H9 (cell line): ENCODE results near the gene CCR4. TPM values are rescaled to one million over a fixed set of nuclear protein-coding genes. Genes with fewer than 3 reads are reported as not detected.

Experiments
- DNase-seq: peaks from one replicate; pipeline ENCODE4 v3.0.0-alpha.2; 2017
- H2AFZ ChIP-seq: one replicate; pipeline ENCODE4 v1.6.1; 2013; ENCODE audit warnings: mild to moderate bottlenecking, low read length, control low read depth, moderate library complexity
- H2AK5ac ChIP-seq: 2 replicates; pipeline ENCODE4 v1.6.1; 2013; ENCODE audit warnings: low read length, control low read depth, mixed read lengths; ENCODE audit not compliant: insufficient read length
- H2BK120ac ChIP-seq: one replicate; pipeline ENCODE4 v1.6.1; 2013; ENCODE audit warnings: low read depth, mild to moderate bottlenecking, low read length, control low read depth, inconsistent platforms; ENCODE audit not compliant: poor library complexity, severe bottlenecking
- H2BK12ac ChIP-seq: 2 replicates; pipeline ENCODE4 v1.6.1; 2013; ENCODE audit warnings: low read length, control low read depth, mixed read lengths, low read depth; ENCODE audit not compliant: insufficient read length
- H2BK15ac ChIP-seq: 2 replicates; pipeline ENCODE4 v1.6.1; 2013; ENCODE audit warnings: low read depth, low read length, control low read depth
- H2BK20ac ChIP-seq: one replicate; pipeline ENCODE4 v1.6.1; 2013; ENCODE audit warnings: low read depth, mild to moderate bottlenecking, low read length, control low read depth, inconsistent platforms; ENCODE audit not compliant: poor library complexity, severe bottlenecking
- H2BK5ac ChIP-seq: 2 replicates; pipeline ENCODE4 v1.6.1; 2013; ENCODE audit warnings: low read length, control low read depth, mixed read lengths; ENCODE audit not compliant: insufficient read length
- H3K14ac ChIP-seq: 2 replicates; pipeline ENCODE4 v1.6.1; 2013; ENCODE audit warnings: low read length, control low read depth; ENCODE audit not compliant: insufficient read depth
- H3K18ac ChIP-seq: 2 replicates; pipeline ENCODE4 v1.6.1; 2013; ENCODE audit warnings: low read depth, mild to moderate bottlenecking, mixed read lengths, low read length, control low read depth; ENCODE audit not compliant: insufficient read length
- H3K23ac ChIP-seq: 2 replicates; pipeline ENCODE4 v1.6.1; 2013; ENCODE audit warnings: low read length, control low read depth, mixed read lengths, low read depth; ENCODE audit not compliant: insufficient read length
- H3K23me2 ChIP-seq: 2 replicates; pipeline ENCODE4 v1.6.1; 2013; ENCODE audit warnings: low read depth, mild to moderate bottlenecking, mixed read lengths, low read length, control low read depth; ENCODE audit not compliant: insufficient read length, poor library complexity, severe bottlenecking
- H3K27ac ChIP-seq: 2 replicates; pipeline ENCODE4 v1.5.1; 2013; ENCODE audit warnings: low read length, control low read depth, mixed read lengths, low read depth; ENCODE audit not compliant: insufficient read length
- H3K27me3 ChIP-seq: 2 replicates; pipeline ENCODE4 v1.6.1; 2013; ENCODE audit warnings: low read length, control low read depth, inconsistent platforms; ENCODE audit not compliant: insufficient read depth
- H3K4ac ChIP-seq: 2 replicates; pipeline ENCODE4 v1.6.1; 2013; ENCODE audit warnings: low read depth, mild to moderate bottlenecking, control low read depth, inconsistent platforms, low read length, moderate library complexity
- H3K4me1 ChIP-seq: 2 replicates; pipeline ENCODE4 v1.6.1; 2013; ENCODE audit warnings: low read length, control low read depth, inconsistent platforms; ENCODE audit not compliant: insufficient read depth
- H3K4me2 ChIP-seq: 2 replicates; pipeline ENCODE4 v1.6.1; 2013; ENCODE audit warnings: low read length, control low read depth, mixed read lengths; ENCODE audit not compliant: insufficient read length, insufficient read depth
- H3K56ac ChIP-seq: 2 replicates; pipeline ENCODE4 v1.6.1; 2013; ENCODE audit warnings: low read depth, mild to moderate bottlenecking, mixed read lengths, low read length, control low read depth; ENCODE audit not compliant: insufficient read length
- H3K79me1 ChIP-seq: 2 replicates; pipeline ENCODE4 v1.6.1; 2013; ENCODE audit warnings: low read depth, mild to moderate bottlenecking, moderate library complexity, low read length, control low read depth, inconsistent platforms; ENCODE audit not compliant: insufficient read depth, poor library complexity, severe bottlenecking
- H3K79me2 ChIP-seq: 2 replicates; pipeline ENCODE4 v1.6.1; 2013; ENCODE audit warnings: low read length, control low read depth, inconsistent platforms; ENCODE audit not compliant: insufficient read depth
- H3K9ac ChIP-seq: 2 replicates; pipeline ENCODE4 v1.6.1; 2013; ENCODE audit warnings: low read length, control low read depth, mixed read lengths; ENCODE audit not compliant: insufficient read length; ENCODE audit errors: extremely low read depth
- H3K9me3 ChIP-seq: one replicate; pipeline ENCODE4 v1.6.1; 2013; ENCODE audit warnings: low read depth, low read length, inconsistent platforms; ENCODE audit not compliant: control insufficient read depth
- H3T11ph ChIP-seq: one replicate; pipeline ENCODE4 v1.6.1; 2013; ENCODE audit warnings: mild to moderate bottlenecking, low read length, control low read depth, inconsistent platforms
- H4K20me1 ChIP-seq: one replicate; pipeline ENCODE4 v1.6.1; 2013; ENCODE audit not compliant: control insufficient read depth, insufficient read length, insufficient read depth
- H4K5ac ChIP-seq: 2 replicates; pipeline ENCODE4 v1.6.1; 2013; ENCODE audit warnings: low read depth, mild to moderate bottlenecking, mixed read lengths, low read length, control low read depth; ENCODE audit not compliant: insufficient read length
- H4K8ac ChIP-seq: replicated peaks from 2 replicates; pipeline ENCODE4 v1.6.1; 2013; ENCODE audit warnings: low read length, control low read depth, mixed read lengths, low read depth; ENCODE audit not compliant: insufficient read length
- H4K91ac ChIP-seq: 2 replicates; pipeline ENCODE4 v1.6.1; 2013; ENCODE audit warnings: low read depth, mild to moderate bottlenecking, moderate library complexity, mixed read lengths, low read length, control low read depth; ENCODE audit not compliant: insufficient read length
- H3K27ac Mint-ChIP-seq, 3 experiments: 2 replicates in 2 of 3; 3 replicates in 1 of 3; pipeline ENCODE4 v1.8.0; 2020 to 2021; ENCODE audit warnings: mixed read lengths in 3 of 3, mild to moderate bottlenecking in 1 of 3, moderate library complexity in 1 of 3
- H3K27me3 Mint-ChIP-seq: 2 replicates; pipeline ENCODE4 v1.8.0; 2021; ENCODE audit warnings: low read depth, mild to moderate bottlenecking, moderate library complexity, mixed read lengths
- H3K36me3 Mint-ChIP-seq, 3 experiments: 2 replicates in 2 of 3; 3 replicates in 1 of 3; pipeline ENCODE4 v1.8.0; 2020 to 2021; ENCODE audit warnings: low read depth in 3 of 3, mixed read lengths in 3 of 3; ENCODE audit not compliant: insufficient read depth in 1 of 3
- H3K4me1 Mint-ChIP-seq, 2 experiments: 2 replicates each; pipeline ENCODE4 v1.8.0; 2020; ENCODE audit warnings: mixed read lengths in 2 of 2
- H3K4me3 Mint-ChIP-seq, 2 experiments: 2 replicates in 1 of 2; 3 replicates in 1 of 2; pipeline ENCODE4 v1.8.0; 2020 to 2021; ENCODE audit warnings: mild to moderate bottlenecking in 2 of 2, mixed read lengths in 2 of 2, moderate library complexity in 1 of 2
- H3K9me3 Mint-ChIP-seq, 2 experiments: 2 replicates in 1 of 2; 3 replicates in 1 of 2; pipeline ENCODE4 v1.8.0; 2020; ENCODE audit warnings: mild to moderate bottlenecking in 2 of 2, mixed read lengths in 2 of 2, moderate library complexity in 1 of 2
- WGBS: extraction: QIAGEN DNeasy Blood & Tissue Kit; methylation state at CpG from one replicate; pipeline ENCODE4 v1.1.7; 2013; ENCODE audit warnings: missing lambda C conversion rate, low lambda C conversion rate, mixed read lengths; ENCODE audit not compliant: insufficient read length; ENCODE audit errors: extremely low coverage; 5-methylcytosine and 5-hydroxymethylcytosine counted together
- total RNA-seq: library from RNA; stranded (reverse); gene quantifications from 2 replicates; pipeline ENCODE4 v1.2.1, GENCODE V29; 2021
- TF ChIP-seq, protein P1 (sequence below): fragments of 200-600 bp; sonication (generic); conservative IDR thresholded peaks from 3 replicates; pipeline ENCODE4 v1.8.0; 2021; ENCODE audit warnings: antibody characterized with exemption, mild to moderate bottlenecking

The CCR4 gene
- total RNA-seq, 1 experiment from 2014 or later = 0.07 TPM

DNA sequence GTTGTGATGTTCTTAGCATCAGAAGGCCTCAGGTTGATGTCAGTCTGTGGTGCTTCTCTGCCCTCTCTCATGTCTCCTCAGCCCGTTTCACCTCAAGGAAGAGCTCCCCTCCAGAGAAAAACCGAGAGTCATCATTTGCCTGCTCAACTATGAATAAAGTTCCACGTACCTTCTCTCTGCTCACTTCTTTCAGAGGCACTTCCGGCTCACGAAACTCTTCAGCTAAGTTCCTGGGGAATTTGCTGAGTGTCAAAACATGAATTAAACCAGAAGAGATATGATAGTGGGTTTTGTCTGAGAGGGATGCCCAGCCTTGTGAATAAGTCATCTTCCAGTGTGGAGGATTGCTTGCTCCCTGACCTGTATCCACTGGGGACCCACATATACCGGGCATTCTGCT lies 37.7 kb downstream of the CCR4 start:
- Mint-ChIP-seq H3K27me3 (no peaks in the 10 kb centered on the region), H3K36me3 (no peaks in the 10 kb centered on the region), H3K9me3 (no peaks in the 10 kb centered on the region), H3K4me1 (no peaks in the 10 kb centered on the region), H3K27ac (no peak overlapping the region), H3K4me3 (no peak overlapping the region)
- no peaks in the 10 kb centered on the region for H3K9me3 ChIP-seq
- no peak overlapping the region for H2AFZ ChIP-seq
- H4K8ac ChIP-seq = no peak overlapping the region
- no peaks in the 10 kb centered on the region for H3K4me1 ChIP-seq
- H2AK5ac ChIP-seq = no peak overlapping the region
- H3K27ac ChIP-seq = no peak overlapping the region
- no peak overlapping the region for H2BK20ac ChIP-seq
- no peak overlapping the region for H3K9ac ChIP-seq
- H4K91ac ChIP-seq = no peak overlapping the region
- no peak overlapping the region for H2BK12ac ChIP-seq
- H2BK120ac ChIP-seq = no peak overlapping the region
- H4K20me1 ChIP-seq = no peaks in the 10 kb centered on the region
- H3K79me1 ChIP-seq = no peaks in the 10 kb centered on the region
- H3K14ac ChIP-seq = no peak overlapping the region
- H3K23ac ChIP-seq = no peak overlapping the region
- no peak overlapping the region for H4K5ac ChIP-seq
- no peak overlapping the region for H3K18ac ChIP-seq
- H3K4ac ChIP-seq = no peak overlapping the region
- no peak overlapping the region for H3K4me2 ChIP-seq
- no peak overlapping the region for H2BK15ac ChIP-seq
- no peak overlapping the region for H3T11ph ChIP-seq
- no peak overlapping the region for H2BK5ac ChIP-seq
- TF ChIP-seq, protein P1, sequence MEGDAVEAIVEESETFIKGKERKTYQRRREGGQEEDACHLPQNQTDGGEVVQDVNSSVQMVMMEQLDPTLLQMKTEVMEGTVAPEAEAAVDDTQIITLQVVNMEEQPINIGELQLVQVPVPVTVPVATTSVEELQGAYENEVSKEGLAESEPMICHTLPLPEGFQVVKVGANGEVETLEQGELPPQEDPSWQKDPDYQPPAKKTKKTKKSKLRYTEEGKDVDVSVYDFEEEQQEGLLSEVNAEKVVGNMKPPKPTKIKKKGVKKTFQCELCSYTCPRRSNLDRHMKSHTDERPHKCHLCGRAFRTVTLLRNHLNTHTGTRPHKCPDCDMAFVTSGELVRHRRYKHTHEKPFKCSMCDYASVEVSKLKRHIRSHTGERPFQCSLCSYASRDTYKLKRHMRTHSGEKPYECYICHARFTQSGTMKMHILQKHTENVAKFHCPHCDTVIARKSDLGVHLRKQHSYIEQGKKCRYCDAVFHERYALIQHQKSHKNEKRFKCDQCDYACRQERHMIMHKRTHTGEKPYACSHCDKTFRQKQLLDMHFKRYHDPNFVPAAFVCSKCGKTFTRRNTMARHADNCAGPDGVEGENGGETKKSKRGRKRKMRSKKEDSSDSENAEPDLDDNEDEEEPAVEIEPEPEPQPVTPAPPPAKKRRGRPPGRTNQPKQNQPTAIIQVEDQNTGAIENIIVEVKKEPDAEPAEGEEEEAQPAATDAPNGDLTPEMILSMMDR = no peak
- H3K23me2 ChIP-seq = no peaks in the 10 kb centered on the region
- H3K27me3 ChIP-seq = no peaks in the 10 kb centered on the region
- WGBS = no CpG with 5 or more reads among the region's 6 CpGs
- DNase-seq = no peak
- H3K79me2 ChIP-seq = no peaks in the 10 kb centered on the region
- H3K56ac ChIP-seq = no peak overlapping the region
